Loucy (cell line): ENCODE data around the gene RAB7A.

ENCODE experiments used
- EZH2phosphoT487 ChIP-seq: fragments of 200-600 bp; IDR thresholded peaks from 2 replicates; pipeline ENCODE4 v1.6.1; 2018; ENCODE audit warnings: antibody characterized with exemption, mild to moderate bottlenecking, moderate library complexity, borderline replicate concordance
- TF ChIP-seq, protein P1 (sequence below): fragments of 200-600 bp; sonication (generic); conservative IDR thresholded peaks from 2 replicates; pipeline ENCODE4 v1.5.1; 2014; ENCODE audit warnings: mild to moderate bottlenecking, antibody characterized with exemption, low read length

DNA sequence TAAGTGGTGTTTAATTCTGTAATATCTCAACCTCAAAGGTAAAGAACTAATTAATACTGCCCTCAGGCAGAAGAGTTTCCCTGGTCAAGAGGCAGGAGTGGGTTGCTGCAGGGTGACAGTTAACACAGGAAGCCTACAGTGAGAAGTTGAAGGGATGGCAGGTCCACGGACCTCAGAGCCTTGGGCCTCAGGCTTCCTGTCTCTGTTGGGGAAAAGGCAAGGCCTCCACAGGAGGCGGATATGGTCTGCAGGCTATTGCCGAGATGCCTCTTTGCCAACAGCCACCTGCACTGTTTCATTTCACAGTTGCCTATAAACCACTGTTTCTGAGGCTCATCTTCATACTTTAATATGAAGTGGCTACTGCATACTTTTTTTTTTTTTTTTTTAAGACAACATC is 42.0 kb upstream of the RAB7A start:
- TF ChIP-seq, protein P1, sequence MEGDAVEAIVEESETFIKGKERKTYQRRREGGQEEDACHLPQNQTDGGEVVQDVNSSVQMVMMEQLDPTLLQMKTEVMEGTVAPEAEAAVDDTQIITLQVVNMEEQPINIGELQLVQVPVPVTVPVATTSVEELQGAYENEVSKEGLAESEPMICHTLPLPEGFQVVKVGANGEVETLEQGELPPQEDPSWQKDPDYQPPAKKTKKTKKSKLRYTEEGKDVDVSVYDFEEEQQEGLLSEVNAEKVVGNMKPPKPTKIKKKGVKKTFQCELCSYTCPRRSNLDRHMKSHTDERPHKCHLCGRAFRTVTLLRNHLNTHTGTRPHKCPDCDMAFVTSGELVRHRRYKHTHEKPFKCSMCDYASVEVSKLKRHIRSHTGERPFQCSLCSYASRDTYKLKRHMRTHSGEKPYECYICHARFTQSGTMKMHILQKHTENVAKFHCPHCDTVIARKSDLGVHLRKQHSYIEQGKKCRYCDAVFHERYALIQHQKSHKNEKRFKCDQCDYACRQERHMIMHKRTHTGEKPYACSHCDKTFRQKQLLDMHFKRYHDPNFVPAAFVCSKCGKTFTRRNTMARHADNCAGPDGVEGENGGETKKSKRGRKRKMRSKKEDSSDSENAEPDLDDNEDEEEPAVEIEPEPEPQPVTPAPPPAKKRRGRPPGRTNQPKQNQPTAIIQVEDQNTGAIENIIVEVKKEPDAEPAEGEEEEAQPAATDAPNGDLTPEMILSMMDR: no peak
- TF ChIP-seq EZH2phosphoT487: no peak
